Measurements from ENCODE around the gene PAN3.

The PAN3 gene

DNA sequence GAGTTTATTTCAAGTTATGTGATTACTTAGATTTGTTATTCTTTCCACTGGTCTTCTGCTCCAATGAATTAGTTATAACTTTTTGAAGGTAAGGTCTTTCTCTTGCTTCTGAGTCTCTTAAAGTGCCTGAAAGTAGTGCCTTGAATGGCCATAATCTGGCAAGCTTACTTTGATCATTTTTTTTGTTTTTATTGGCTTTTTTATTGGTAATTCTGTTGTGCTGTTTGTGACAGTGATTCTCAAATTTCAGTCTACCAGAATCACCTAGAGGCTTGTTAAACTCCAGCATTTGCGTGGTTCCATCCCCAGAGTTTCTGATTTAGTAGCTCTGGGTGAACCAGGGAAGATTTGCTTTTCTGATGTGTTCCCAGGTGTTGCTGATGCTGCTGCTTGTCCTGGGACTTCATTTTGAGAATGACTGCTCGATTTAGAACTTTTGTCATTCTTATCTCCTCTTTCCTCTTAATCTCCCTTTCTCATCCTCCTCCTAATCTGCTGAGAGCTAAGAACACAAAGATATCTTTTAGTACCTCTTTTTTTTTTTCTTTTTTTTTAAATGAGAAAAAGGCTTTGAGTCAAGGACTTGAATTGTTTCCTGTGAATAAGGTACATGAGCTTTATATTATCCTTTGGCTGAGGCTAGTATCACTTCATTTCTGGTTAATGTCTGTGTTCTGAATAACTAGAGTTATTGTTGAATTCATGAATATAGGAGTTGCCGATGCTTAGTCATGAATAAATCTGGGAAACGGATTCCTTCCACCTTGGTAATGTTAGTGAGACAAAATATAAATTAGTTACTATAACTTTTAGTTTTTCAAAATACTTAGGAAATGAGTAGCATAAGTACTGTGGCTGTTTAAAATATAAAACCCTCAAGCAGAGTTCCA, 91.4 kb downstream of the PAN3 start:
- no peak for DNase-seq

DNA sequence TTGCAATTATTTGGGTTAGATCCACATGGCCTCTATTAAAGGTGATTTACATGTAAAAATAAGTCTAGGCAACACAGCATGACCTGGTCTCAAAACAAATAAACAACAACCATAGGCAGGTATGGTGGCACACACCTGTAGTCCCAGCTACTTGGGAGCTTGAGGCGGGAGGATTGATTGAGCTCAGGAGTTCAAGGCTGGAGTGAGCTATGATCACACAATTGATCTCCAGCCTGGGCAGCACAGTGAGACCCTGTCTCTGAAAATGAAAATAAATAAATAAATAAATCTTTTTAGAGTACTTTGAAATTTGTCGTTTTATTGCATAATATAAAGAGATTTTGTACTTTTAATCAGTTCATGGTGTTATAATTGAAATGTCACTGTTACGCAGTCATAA, 93.3 kb downstream of the PAN3 start:
- DNase-seq = no peak

DNA sequence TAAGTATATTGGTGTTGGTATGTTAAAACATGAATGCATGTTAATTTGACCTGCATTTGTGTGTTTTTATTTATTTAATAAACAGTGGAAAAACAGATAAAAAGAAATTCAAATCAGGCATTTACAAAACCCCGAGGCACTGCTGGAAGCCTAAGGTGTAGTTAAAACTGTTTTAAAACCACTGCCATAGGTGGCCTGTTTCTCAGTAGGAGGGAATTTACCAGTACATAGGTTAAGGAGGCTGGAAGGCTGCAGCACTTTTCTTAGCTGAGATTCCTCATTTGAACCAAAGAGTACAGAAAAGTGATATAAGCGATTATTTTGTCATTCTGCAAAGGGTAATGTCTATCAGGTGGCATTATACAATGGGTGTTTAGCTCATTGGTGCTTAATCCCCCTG, 99.6 kb downstream of the PAN3 start:
- no peak for DNase-seq

DNA sequence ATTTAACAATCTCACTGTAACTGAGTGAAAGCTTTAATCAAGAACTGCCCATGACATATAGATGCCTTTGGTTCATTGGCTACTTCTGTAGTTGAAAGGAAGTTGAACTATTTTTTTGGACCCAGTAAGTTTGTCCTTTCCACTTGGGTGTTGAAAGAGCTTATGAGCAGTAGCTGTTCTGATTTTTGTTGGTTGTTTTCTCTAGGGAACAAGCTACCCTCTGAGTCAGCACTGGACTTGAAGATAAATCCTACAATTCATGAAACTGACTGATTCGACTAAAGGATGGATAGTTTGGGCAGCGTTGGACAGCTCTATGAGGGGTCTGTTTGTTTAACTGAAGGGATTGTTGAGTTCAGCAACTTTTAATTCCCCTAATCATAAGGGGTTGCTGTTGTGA, 101.0 kb downstream of the PAN3 start:
- no peak for DNase-seq

DNA sequence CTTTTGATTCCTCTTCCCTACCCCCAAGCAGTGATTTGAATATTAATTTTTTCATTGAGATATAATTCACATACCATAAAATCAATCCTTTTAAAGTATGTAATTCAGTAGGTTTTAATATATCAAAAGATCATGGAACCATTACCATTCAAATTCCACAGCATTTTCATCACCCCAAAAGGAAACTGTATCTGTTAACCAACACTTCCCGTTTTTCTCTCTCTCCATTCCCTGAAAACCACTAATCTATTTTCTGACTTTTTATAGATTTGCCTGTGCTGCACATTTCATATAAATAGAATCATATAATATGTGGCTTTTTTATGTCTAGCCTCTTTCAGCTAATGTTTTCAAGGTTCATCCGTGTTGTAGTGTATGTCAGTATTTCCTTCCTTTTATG, 107.1 kb downstream of the PAN3 start:
- DNase-seq = no peak

- no peak for DNase-seq
These were observed 108.5 kb downstream of the PAN3 start for GRCh38 chr13:28246891-28247290.

GRCh38 chr13:28248080-28248479, 109.7 kb downstream of the PAN3 start:
- no peak for DNase-seq

GRCh38 chr13:28250542-28250941, 112.2 kb downstream of the PAN3 start:
- no peak for DNase-seq

- DNase-seq = no peak
These were observed 113.1 kb downstream of the PAN3 start for GRCh38 chr13:28251466-28251865.

DNA sequence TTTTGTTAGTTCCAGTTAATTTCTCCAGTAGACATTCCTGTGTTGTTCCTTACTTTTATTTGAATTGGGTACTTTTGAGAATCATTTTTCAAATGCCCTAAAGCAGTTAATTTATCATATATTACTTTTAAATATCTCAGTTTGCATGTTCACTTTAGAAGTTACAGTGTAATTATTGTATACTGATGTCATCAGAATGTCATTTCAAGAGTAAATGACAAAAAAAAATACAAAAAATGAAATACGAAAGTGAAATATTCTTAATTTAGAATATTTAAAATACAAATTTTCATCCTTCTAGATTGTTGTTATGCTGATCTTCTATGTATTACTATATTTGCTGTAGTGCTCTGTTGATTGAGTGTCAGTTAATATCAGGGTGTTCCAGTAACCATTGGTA, 114.2 kb downstream of the PAN3 start:
- DNase-seq = no peak

- no peak for DNase-seq
These were observed 119.0 kb downstream of the PAN3 start for GRCh38 chr13:28257305-28257704.

DNA sequence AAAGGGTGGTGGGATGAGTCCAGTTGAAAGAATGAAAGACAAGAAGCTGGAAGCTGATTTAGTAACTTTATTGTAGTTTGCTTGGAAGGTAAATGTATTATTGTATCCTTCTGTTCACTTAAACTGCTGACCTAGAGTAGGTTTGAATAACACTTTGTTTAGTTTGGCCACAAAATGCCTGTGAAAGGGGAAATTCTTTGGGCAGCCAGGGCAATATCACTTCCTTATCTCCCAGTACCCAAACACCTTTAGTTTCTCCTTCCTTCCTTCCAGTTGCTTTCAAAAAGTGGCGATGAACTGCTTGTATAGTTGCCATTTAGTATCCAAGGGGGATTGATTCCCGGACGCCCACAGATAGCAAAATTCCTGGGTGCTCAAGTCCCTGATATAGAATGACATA, 120.1 kb downstream of the PAN3 start:
- DNase-seq = no peak

DNA sequence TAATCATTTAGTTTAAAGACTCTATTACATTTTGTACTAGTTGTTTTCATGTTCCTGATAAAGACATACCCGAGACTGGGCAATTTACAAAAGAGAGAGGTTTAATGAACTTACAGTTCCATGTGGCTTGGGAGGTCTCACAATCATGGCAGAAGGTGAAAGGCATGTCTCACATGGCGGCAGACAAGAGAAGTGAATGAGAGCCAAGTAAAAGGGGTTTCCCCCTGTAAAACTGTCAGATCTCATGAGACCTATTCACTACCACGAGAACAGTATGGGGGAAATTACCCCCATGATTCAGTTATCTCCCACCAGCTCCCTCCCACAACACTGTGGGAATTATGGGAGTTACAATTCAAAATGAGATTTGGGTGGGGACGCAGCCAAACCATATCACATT, 129.2 kb downstream of the PAN3 start:
- no peak for DNase-seq

DNA sequence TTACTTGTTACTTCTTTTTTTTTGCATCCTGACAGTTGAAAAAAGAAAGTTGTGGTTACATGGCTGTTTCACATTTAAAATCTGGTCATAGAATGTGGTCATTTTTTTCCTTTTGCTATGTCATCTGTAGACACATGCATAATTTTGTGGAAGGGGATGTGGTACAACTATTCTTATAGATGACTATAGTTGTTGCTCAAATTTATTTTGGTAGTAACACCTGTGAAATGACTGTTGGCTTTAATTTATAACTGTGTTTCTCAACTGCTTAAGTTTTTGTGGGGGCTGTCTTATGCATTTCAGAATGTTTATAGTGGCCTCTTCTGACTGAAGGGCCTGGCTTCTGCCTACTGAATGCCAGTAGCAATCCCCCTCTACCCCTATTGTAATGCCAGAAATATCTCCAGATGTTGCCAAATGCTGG, 130.5 kb downstream of the PAN3 start:
- peak; percentile 20 for DNase-seq

- no peak for DNase-seq
These were observed 132.9 kb downstream of the PAN3 start for GRCh38 chr13:28271056-28271840.

- DNase-seq = no peak
These were observed 135.6 kb downstream of the PAN3 start for GRCh38 chr13:28273919-28274318.

DNA sequence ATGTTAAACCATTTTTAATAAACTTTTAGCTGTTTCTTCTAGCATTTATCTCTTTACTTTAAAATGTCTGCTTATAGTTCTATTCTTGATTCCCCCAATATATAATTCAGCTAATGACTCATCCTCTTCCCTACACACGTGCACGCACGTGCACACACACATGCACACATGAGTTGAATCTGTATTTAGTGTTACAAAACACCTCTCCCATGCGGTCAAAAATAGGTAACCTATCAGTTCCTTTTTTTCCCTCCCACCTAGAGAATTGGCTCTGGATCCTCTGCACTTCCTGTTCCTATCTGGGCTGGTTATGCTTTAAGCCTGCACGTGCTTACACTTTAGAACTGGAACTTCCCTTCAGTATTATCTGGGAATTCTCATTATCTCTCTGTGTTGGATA, 144.1 kb downstream of the PAN3 start:
- no peak for DNase-seq

DNA sequence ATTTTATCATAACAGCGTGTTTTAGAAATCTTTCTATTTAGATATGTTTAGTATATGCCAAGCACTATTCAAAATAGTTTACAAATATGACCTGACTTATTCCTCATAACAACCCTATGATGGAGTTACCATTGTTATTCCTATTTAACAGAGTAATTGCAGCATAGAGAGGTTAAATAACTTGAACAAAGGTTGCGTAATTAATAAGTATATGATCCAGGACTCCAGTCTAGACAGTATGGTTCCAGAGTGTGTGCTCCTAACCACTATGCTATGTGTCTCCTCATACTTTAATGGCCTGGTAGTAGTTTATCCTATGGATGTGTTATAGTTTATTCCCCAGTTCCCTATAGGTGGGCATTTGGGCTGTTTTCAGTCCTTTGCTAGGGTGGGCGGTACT, 145.3 kb downstream of the PAN3 start:
- DNase-seq = no peak

GRCh38 chr13:28286263-28286662, 147.9 kb downstream of the PAN3 start:
- no peak for DNase-seq

- DNase-seq = no peak
These were observed 159.0 kb downstream of the PAN3 start for GRCh38 chr13:28297341-28297740.

DNA sequence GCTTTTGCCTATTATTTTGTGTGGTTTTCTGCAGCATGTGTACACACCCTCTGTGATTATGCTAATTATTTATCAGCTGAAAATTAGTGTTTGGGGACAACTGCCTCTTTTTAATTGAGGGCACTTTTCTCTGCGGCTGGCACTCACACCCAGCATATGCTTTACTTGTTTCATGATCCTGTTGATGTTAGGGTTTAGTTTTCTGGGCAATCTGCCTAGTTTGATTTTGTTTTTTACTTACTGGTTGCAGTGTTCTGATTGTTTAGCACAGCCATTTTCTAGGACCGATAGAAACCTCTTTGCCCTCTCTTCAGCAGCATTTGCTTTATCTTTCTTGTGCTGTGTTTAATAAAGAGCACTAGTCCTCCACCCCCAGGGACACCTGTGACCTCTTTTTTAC, 161.6 kb downstream of the PAN3 start:
- no peak for DNase-seq

DNA sequence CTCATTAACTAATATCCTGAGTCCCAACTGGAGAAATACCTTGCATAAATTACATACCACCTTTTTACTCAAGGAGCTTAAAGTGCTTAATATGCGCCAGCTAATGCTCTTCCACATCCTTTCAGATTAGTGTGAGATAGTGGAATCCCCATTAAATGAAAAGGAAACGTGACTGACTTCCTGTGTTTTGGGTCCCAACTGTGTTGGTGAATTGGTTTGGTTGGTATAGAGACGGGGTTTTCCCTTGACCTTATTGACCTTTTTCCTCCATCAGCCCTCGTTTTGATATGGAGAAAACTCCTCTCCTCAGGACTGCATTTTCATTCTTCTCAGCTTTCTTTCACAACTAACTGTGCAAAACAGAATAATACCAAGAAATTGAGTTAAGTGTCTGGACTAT, 163.5 kb downstream of the PAN3 start:
- no peak for DNase-seq

DNA sequence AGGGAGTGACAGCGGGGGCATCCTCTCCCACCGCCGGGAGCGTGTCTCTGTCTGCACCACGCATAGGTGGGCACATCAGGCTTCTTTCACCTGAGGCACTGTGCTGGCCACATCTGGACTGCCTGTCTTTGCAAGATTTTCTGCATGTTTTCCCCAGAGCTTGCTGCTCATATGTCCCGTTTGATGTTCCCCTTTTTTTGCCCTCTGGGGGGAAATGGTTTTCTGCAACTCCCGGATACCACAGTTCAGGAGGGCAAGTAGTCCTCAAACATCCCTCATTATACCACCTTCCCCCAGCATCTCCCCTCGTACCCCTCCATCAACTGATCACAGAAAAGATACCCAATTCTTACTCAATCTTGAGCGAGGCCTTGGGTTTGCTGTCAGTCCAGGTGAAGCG, 168.0 kb downstream of the PAN3 start:
- no peak for DNase-seq

- no peak for DNase-seq
These were observed 175.2 kb downstream of the PAN3 start for GRCh38 chr13:28313579-28313978.
